Renal cortex interstitium (tissue), 15 donors: ENCODE results near the gene RAB33A. TPM values are rescaled to one million over a fixed set of nuclear protein-coding genes. Genes with fewer than 3 reads are reported as not detected.

ENCODE experiments used
- DNase-seq, 11 donors: peaks; one replicate each; pipeline ENCODE4 v3.0.0-alpha.2; 2013; ENCODE audit warnings: low read depth in 9 of 11, low spot score in 4 of 11; ENCODE audit errors: extremely low read depth in 1 of 11
- long read RNA-seq, 16 experiments: transcript quantifications; one replicate each; lab custom pipeline, GENCODE V29; 2026
- polyA plus RNA-seq, 3 donors: library from polyadenylated mRNA; unstranded; fragments of 120-200 nt; gene quantifications; one replicate each; pipeline ENCODE4 v1.2.1, GENCODE V29; 2013; ENCODE audit not compliant: insufficient read length in 3 of 3

RAB33A gene
- under 1 TPM; 0.44 to 0.78 (median 0.70) TPM for polyA plus RNA-seq
- long read RNA-seq, donor 1, result 0 reads
- long read RNA-seq, donor 2, result 0 reads
- long read RNA-seq, donor 3, result 0 reads
- long read RNA-seq, donor 4, result 0 reads
- long read RNA-seq, donor 5, partial matches to known transcripts, result 0 of 1 reads
- long read RNA-seq, donor 5, other reads (novel, unspliced or antisense), result 0 of 1 reads
- long read RNA-seq, donor 6, partial matches to known transcripts, result 0 of 3 reads
- long read RNA-seq, donor 6, other reads (novel, unspliced or antisense), result 0 of 3 reads
- long read RNA-seq, donor 7, partial matches to known transcripts, result 0 of 4 reads
- long read RNA-seq, donor 7, other reads (novel, unspliced or antisense), result 0 of 4 reads
- long read RNA-seq, donor 8, partial matches to known transcripts, result 0 of 2 reads
- long read RNA-seq, donor 8, other reads (novel, unspliced or antisense), result 0 of 2 reads
- long read RNA-seq, donor 9, result 0 reads
- long read RNA-seq, donor 10, partial matches to known transcripts, result 0 of 1 reads
- long read RNA-seq, donor 10, other reads (novel, unspliced or antisense), result 0 of 1 reads
- long read RNA-seq, donor 11, result 0 reads
- long read RNA-seq, donor 12, result 0 reads
- long read RNA-seq, donor 13, partial matches to known transcripts, result 0 of 3 reads
- long read RNA-seq, donor 13, other reads (novel, unspliced or antisense), result 0 of 3 reads
- long read RNA-seq, donor 14, result 0 reads
- long read RNA-seq, donor 15, result 0 reads
- long read RNA-seq, donor 16, partial matches to known transcripts, result 5 of 5 reads
- long read RNA-seq, donor 16, other reads (novel, unspliced or antisense), result 0 of 5 reads

- DNase-seq, result no peak
Measured at GRCh38 chrX:130171446-130172126, at the start of gene RAB33A. TSS of gene RAB33A (plus strand) at chrX:130171962. CDS start at chrX:130172063, 101 bp downstream.

DNA sequence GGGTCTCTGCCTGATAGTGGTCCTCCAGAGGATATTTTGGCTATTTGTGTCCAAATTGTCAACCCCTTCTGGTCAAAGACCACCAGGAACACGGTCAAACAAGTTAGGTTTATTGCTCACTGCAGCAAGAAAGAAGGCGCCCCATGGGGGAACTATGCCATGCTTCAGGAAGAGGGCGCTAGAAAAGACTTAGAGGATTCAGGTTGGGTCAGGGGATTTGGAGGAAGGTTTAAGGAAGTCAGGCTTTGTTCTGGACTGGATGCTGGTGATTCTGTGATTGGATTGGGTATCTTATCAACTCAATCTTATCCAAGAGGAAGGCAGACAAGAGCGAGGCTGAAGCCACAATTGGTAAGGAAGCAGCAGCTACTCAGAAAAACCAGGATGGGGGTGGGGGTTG lies 47.2 kb upstream of the RAB33A start:
- no peak for DNase-seq

- no peak for DNase-seq
Measured at GRCh38 chrX:130125091-130125874, 46.5 kb upstream of the RAB33A start.

- DNase-seq, result no peak
Measured at GRCh38 chrX:130130990-130131389, 40.8 kb upstream of the RAB33A start.

- no peak for DNase-seq
Measured at GRCh38 chrX:130136496-130136895, 35.3 kb upstream of the RAB33A start.

DNA sequence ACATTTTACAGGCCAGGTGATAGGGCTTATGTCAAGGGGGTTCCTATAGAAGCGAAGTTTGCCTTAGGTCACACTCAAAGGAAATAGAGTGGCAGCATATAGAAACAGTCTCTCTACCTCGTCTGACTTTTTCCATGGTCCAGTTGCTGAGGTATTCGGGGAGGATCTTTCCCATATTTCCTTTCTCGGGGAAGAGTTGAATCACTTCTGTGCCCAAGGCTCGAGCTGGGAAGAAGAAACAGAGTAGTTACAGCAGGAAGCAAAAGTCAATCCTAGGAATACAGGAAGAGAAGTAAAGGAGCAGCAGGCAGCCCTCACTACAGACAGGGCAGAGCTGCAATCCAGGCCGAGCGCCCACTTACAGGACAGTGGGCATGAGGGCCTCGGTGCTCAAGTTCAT lies 34.8 kb upstream of the RAB33A start:
- DNase-seq, result no peak

GRCh38 chrX:130139474-130140201 lies 32.1 kb upstream of the RAB33A start:
- no peak for DNase-seq

DNA sequence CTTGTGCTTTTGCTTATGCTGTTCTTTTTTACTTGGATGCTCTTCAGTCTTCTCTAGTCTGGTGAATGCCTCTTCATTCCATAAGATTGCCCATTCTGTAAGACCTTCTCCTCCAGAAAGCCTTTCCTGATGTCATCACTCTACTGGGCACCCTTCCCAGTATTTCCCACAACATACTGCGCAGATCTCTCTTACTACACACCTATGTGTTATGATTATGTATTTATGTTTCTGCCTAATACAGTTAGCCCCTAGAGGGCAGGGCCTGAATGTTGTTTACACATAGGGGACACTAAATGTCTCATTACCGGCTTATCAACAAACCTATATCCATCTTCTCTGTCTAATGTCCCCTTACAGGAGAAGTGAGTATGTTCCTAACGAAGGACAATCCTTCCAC lies 27.3 kb upstream of the RAB33A start:
- no peak for DNase-seq

- no peak for DNase-seq
Measured at GRCh38 chrX:130145123-130145522, 26.6 kb upstream of the RAB33A start.

DNA sequence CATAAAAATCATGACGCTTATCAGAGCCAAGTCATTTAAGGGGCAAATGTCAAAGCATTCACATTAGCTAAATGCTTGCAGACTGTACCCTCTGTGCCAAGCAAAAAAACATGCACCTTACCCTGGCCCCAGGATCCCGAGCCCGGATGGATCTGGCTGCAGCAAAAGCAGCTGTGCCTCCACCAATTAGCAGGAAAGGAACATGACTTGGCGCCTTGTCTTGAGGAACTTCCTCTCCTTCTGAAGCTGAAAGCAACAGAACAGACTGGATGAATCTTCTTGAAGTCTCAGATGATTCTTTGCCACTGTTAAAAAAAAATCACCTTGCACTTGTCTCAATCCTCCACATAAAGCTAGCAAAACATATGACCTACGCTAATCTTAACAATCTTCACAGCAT lies 24.1 kb upstream of the RAB33A start:
- DNase-seq, result no peak

GRCh38 chrX:130155564-130155963 lies 16.2 kb upstream of the RAB33A start:
- DNase-seq, result no peak

DNA sequence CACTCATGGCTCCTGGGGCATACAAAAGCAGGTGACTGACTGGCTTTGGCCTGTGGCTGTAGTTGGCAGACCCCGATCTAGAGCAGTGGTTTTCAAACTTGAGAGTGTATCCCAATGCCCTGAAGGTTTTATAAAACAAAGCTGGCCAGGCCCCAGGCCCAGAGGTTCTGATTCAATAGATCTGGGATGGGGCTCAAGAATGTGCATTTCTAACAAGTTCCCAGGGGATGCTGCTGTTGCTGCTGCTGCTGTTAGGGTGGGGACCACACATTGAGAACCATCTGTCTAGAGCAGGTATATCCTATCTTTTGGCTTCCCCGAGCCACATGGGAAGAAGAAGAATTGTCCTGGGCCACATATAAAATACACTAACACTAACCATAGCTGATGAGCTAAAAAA lies 13.5 kb upstream of the RAB33A start:
- DNase-seq, result no peak

GRCh38 chrX:130159776-130160175 lies 12.0 kb upstream of the RAB33A start:
- no peak for DNase-seq

GRCh38 chrX:130162094-130162735 lies 9.5 kb upstream of the RAB33A start:
- no peak for DNase-seq

GRCh38 chrX:130163398-130163797 lies 8.4 kb upstream of the RAB33A start:
- DNase-seq, result no peak

DNA sequence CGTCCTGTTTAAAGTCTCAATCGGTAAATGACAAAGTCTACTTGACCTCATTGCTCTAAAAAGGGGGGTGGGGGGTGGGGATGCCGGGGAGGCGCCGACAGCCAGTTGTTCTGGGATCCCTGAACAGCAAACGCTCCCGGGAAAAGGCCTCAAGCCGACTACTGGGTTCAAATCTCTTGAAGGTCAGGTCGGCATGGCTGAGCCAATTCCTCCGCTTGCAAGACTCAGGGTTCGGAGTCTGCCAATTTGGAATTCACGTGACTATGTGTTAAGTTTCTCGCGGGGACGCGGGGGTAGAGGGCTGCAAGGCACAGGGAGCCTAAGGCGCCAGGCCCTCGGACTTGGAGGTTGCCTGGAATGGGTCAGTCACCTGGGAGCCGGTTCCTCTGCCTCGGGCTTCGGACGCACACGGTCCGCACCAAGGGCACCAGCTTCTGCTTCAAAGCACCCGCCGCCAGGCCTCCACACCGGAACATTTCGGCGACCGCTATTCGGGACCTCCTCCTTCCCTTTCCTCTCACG lies 6.5 kb upstream of the RAB33A start:
- DNase-seq, result no peak

GRCh38 chrX:130165703-130166502 lies 5.9 kb upstream of the RAB33A start, which contains the start of gene AIFM1:
TSS of gene AIFM1 (minus strand) at chrX:130165841. CDS start at chrX:130165656, 185 bp downstream.
- DNase-seq, result peak; percentile 75 to 93 (median 86)
